Measurements from ENCODE around the gene EIF2S3. TPM values are rescaled to one million over a fixed set of nuclear protein-coding genes. Genes with fewer than 3 reads are reported as not detected.

Gene EIF2S3
- polyA plus RNA-seq, 1 of the 3 experiments (the other 2 are of a cell fraction) = 68.4 TPM

DNA sequence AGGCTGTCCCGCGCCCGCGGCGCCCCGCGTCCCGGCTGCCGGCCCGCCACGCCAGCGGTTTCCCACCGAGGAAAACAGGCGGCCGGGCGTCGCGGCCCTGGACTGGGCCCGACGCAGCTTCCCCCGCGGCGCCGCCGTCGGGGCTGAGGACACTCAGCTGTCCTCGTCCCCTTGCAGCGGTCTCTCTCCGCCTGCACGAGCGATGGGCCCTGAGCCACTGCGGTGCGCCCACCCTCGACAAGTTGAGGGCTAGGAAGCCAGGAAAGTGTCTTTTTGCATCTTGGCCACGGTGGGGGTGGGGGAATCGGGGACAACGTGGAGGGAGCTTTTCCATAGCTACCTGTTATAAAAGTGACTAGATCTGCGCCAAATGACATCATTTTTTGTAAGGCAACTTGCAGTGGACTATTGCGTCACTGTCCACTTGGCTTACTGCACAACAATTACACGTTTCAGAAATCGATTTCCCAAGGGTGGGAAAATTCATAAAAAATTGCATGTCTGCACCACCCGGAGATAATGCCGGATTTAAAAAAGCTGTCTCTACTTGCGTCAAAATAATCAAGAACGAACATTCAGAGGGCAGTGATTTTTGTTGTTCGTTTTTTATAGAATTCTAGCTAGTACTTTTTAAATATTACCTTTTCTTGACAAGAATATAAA, 28.9 kb upstream of the EIF2S3 start (continued):
- no peak for TF ChIP-seq ELF1 (IDR thresholded peaks at IDR 0.05)
- no peak for TF ChIP-seq FOXJ3 (CRISPR knock-in tag; IDR thresholded peaks at IDR 0.05)
- TF ChIP-seq, protein P1, sequence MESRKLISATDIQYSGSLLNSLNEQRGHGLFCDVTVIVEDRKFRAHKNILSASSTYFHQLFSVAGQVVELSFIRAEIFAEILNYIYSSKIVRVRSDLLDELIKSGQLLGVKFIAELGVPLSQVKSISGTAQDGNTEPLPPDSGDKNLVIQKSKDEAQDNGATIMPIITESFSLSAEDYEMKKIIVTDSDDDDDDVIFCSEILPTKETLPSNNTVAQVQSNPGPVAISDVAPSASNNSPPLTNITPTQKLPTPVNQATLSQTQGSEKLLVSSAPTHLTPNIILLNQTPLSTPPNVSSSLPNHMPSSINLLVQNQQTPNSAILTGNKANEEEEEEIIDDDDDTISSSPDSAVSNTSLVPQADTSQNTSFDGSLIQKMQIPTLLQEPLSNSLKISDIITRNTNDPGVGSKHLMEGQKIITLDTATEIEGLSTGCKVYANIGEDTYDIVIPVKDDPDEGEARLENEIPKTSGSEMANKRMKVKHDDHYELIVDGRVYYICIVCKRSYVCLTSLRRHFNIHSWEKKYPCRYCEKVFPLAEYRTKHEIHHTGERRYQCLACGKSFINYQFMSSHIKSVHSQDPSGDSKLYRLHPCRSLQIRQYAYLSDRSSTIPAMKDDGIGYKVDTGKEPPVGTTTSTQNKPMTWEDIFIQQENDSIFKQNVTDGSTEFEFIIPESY (IDR thresholded peaks at IDR 0.05; ENCODE audit: borderline replicate concordance, low read depth) = no peak
- TF ChIP-seq EP300 (IDR thresholded peaks at IDR 0.05; ENCODE audit: borderline replicate concordance in 1 of 2, low read depth in 1 of 2, low read length in 1 of 2) = no peak
- no peak for TF ChIP-seq NRF1 (IDR thresholded peaks at IDR 0.05; ENCODE audit: low read depth, low read length)

DNA sequence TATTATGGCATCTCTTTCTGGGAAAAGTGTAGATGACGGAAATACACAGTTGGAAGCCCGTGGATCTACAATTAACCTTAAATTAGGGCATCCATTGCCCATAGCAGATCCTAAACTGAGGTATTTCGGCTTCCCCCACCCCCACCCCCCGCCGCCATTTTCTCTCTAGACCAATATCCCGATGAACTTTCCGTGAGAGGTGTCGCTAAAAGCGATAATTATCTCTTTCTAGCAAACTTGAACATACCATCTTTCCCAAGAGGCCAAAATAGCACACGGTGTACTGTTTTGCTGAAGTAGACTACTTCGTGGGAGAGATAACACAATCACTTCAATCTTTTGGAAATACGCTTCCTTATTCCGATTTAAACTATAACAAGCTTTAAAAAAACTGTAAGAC, 28.3 kb upstream of the EIF2S3 start:
- Histone ChIP-seq H2AFZ (ENCODE audit: low read depth) (peak overlapping the region; percentile 7; the same call in 1 of the 2 replicates), H3K4me2 (peak overlapping the region; percentile 73), H3K4me1 (ENCODE audit: control insufficient read depth in 1 of 2, insufficient read depth in 2 of 2, low read depth in 1 of 2, low read length in 1 of 2) (no peaks in the 10 kb centered on the region), H3K9me3 (no peaks in the 10 kb centered on the region), H3K27me3 (ENCODE audit: insufficient read depth) (no peaks in the 10 kb centered on the region), H3K27ac (ENCODE audit: low read depth in 2 of 2, low read length in 1 of 2) (peak overlapping the region; percentile 91 to 94), H3K9ac (peak overlapping the region; percentile 93), H3K4me3 (ENCODE audit: low read depth in 2 of 2, low read length in 1 of 2) (peak overlapping the region; percentile 58 to 67), H3F3A (replicated peaks; ENCODE audit: insufficient read depth) (peaks cover 10% of the 10 kb centered on the region), H3K79me2 (ENCODE audit: insufficient read depth) (peaks cover 35% of the 10 kb centered on the region), H4K20me1 (ENCODE audit: insufficient read depth) (no peaks in the 10 kb centered on the region), H3K9me2 (no peaks in the 10 kb centered on the region), H3K36me3 (replicated peaks in 1 of 2; ENCODE audit: control insufficient read depth in 1 of 2, insufficient read depth in 2 of 2, low read length in 1 of 2) (no peaks in the 10 kb centered on the region)
- CTCF ChIA-PET = interaction anchor here (1.0 to 3.7 kb wide), 2 partner anchors 15 to 28 kb away, joined by 5 to 18 read pairs; partner anchors contain the start of gene EIF2S3
- POLR2A ChIA-PET = interaction anchor here (1.1 to 2.3 kb wide), 4 partner anchors 24 to 284 kb away, joined by 3 to 25 read pairs (median 6); partner anchors contain the start of genes ACOT9 and EIF2S3
- 13% methylated on average over 13 of the region's 13 CpGs for WGBS (ENCODE audit: low lambda C conversion rate)
- TF ChIP-seq FOXM1 (IDR thresholded peaks at IDR 0.05; ENCODE audit: low read depth) (no peak), YY1 (IDR thresholded peaks at IDR 0.05; ENCODE audit: low read depth) (peak; percentile 66; the same call in 1 of the 2 replicates), EZH2phosphoT487 (IDR thresholded peaks at IDR 0.05; ENCODE audit: borderline replicate concordance, low read depth) (no peak), ELF1 (IDR thresholded peaks at IDR 0.05) (no peak), SMC3 (IDR thresholded peaks at IDR 0.05; ENCODE audit: low read depth, low read length) (no peak)
- TF ChIP-seq, protein P2, sequence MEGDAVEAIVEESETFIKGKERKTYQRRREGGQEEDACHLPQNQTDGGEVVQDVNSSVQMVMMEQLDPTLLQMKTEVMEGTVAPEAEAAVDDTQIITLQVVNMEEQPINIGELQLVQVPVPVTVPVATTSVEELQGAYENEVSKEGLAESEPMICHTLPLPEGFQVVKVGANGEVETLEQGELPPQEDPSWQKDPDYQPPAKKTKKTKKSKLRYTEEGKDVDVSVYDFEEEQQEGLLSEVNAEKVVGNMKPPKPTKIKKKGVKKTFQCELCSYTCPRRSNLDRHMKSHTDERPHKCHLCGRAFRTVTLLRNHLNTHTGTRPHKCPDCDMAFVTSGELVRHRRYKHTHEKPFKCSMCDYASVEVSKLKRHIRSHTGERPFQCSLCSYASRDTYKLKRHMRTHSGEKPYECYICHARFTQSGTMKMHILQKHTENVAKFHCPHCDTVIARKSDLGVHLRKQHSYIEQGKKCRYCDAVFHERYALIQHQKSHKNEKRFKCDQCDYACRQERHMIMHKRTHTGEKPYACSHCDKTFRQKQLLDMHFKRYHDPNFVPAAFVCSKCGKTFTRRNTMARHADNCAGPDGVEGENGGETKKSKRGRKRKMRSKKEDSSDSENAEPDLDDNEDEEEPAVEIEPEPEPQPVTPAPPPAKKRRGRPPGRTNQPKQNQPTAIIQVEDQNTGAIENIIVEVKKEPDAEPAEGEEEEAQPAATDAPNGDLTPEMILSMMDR (IDR thresholded peaks at IDR 0.05) = no peak
- TF ChIP-seq, protein P3, sequence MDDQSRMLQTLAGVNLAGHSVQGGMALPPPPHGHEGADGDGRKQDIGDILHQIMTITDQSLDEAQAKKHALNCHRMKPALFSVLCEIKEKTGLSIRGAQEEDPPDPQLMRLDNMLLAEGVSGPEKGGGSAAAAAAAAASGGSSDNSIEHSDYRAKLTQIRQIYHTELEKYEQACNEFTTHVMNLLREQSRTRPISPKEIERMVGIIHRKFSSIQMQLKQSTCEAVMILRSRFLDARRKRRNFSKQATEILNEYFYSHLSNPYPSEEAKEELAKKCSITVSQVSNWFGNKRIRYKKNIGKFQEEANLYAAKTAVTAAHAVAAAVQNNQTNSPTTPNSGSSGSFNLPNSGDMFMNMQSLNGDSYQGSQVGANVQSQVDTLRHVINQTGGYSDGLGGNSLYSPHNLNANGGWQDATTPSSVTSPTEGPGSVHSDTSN (IDR thresholded peaks at IDR 0.05) = no peak
- TF ChIP-seq, protein P4, sequence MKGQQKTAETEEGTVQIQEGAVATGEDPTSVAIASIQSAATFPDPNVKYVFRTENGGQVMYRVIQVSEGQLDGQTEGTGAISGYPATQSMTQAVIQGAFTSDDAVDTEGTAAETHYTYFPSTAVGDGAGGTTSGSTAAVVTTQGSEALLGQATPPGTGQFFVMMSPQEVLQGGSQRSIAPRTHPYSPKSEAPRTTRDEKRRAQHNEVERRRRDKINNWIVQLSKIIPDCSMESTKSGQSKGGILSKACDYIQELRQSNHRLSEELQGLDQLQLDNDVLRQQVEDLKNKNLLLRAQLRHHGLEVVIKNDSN (IDR thresholded peaks at IDR 0.05; ENCODE audit: borderline replicate concordance, low read depth) = no peak
- peak; percentile 48 for DNase-seq
